Stimulated activated CD8-positive, alpha-beta memory T cell treated with anti-CD3 and anti-CD28 coated beads, Interleukin-15, amount 100 ng/mL, for 48 hours (primary cell): ENCODE results near the gene HSD17B4.
"Not testable (repeated sequence)": the region's sequence is repeated elsewhere in the genome, so short reads cannot be mapped to it uniquely, and the experiment has no call there.

Experiments
- DNase-seq, 2 donors: peaks; one replicate each; pipeline ENCODE4 v3.0.0-alpha.2; 2020; ENCODE audit warnings: low read depth in 2 of 2

Gene HSD17B4

DNA sequence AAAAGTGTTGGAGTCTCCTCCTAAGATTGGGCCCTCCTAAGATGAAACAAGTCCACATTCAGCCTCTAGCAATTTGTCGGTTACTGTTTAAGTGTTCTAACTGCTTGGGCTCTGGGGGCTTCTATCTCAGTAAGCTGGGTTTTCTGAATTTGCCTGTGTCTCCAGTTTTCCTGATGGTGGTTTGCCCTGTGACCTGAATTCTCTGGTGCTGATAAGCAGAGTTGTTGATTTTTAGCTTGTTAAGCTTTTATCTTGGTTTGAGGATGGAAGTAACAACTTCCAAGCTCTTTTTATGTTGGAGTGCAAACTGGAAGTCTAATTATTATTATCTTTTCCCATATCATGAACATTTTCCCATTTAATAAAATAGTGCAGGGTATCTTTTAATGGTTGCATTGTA, 30.9 kb downstream of the HSD17B4 start:
- DNase-seq: no peak

DNA sequence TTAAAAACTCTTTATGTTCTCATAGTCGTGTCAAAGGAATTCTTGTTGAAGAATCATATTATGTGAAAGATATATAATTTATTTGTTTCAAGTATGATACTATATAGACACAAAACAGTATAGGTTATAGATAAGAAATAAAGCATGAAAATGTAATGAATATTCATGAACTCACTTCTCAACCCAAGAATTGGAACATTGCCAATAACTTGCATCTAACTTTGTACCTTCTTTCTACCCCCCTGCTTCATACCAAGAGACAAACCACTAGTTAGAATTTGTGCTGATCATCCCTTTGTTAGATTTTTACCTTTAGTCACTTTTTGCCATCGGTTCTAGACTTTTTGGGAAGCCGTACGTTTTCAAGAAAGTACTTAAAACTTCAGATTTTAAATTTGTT, 32.6 kb downstream of the HSD17B4 start:
- no peak for DNase-seq

DNA sequence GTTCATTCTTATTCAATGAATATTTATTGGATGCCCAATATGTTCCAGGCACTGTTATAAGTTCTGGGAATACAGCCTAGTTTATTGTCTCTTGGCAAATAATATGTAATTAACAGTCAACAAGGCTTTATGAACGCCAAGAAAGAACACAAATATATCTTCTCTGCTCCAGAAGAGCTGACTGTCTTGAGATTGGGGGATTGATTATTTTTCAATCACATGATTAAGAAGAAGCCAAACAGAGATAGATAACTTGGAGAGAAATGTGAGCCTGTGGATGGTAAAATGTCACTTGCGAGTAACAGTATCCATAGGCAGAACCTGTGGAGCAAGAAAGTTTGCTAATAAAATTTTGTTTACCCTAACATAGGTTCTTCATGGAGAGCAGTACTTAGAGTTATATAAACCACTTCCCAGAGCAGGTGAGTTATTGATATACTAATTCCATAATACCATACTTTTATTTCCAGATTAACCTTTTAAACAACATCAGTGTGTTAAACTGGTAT, 49.4 kb downstream of the HSD17B4 start:
- no peak for DNase-seq

DNA sequence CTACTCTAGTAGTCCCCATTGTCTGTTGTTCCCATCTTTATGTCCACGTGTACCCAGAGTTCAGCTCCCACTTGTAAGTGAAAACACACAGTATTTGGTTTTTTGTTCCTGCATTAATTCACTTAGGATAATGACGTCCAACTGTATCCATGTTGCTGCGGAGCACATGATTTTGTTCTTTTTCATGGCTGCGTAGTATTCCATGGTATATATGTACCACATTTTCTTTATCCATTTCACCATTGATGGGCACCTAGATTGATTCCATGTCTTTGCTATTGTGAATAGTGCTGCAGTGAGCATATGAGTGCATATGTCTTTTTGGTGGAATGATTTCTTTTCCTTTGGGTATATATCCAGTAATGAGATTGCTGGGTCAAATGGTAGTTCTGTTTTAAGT, 51.6 kb downstream of the HSD17B4 start:
- not testable (repeated sequence) for DNase-seq

DNA sequence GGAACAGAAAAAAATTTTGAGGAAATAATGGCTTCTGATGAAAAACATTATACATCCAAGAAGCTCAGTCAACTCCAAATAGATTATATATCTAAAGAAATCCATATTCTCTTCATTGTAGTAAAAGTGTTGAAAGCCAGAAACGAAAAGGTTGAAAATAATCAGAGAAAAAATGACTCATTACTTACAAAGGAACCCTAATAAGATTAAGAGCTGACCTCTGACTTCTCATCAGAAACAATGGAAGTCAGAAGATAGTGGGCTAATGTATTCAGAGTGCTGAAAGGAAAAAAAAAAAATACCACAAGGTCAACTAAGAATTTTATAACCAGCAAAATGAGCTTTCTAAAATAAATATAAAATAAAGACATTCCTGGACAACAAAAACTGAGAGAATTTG, 60.0 kb downstream of the HSD17B4 start:
- DNase-seq: no peak

DNA sequence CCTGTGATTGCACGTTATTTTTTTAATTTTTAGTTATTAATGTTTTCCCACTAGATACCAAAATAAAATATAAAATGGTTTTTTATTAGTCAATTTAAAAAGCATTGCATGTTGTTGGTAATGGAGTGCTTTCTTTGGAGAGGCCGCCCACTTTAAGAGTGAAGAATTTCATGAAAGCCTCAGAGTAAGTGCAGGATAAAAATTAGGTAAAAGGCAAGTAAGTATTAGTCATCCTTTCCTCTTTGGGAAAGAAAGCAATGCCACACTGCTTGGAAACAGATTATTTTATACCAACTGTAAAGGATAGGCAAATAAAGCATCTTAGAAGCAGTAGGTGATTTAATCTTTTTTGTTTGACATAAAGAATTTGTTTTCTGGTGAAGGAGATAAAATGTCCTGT, 62.9 kb downstream of the HSD17B4 start:
- no peak for DNase-seq

DNA sequence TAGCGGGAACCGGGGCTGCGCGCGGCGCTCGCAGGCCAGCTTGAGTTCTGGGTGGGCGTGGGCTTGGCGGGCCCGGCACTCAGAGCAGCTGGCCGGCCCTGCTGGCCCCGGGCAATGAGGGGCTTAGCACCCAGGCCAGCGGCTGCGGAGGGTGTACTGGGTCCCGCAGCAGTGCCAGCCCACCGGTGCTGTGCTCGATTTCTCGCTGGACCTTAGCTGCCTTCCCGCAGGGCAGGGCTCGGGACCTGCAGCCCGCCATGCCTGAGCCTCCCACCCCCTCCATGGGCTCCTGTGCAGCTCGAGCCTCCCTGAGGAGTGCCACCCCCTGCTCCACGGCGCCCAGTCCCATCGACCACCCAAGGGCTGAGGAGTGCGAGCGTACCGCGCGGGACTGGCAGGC, 64.8 kb downstream of the HSD17B4 start:
- not testable (repeated sequence) for DNase-seq

DNA sequence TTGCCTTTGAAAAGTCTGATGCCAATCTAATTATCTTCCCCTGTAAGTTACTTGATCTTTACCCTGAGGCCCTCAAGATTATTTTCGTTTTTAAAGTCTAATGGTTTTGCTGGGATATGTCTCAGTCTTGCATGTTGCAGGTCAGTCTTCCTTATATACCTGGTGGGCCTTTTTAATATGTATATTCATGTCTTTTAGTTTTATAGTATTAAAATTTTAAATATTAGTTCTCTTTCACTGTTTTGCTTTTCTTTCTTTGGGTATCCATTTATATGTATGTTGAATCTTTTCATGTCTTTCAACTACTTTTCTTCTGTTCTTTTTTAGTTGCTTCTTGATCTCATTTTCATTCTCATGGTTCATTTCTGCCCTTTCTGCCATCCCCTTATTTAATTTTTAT, 68.9 kb downstream of the HSD17B4 start:
- no peak for DNase-seq

DNA sequence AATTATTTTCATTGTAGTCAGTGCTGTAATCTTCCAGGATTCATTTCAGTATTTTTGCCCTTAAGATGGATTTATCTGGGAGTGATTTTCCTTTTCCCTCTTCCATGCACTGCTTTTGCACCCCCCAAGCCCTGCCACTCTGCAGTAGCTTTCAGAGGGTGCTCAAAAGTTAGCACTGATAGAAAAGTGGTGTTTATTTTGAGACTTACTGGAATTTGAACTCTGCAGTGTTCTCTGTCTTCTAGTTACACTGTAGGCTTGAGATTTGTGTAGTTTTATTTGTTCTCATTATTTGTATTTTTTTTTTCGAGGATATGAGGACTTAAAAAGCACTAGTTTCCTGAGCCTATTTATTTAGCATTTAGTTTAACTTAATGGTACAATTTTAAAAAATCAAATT, 70.5 kb downstream of the HSD17B4 start:
- no peak for DNase-seq

DNA sequence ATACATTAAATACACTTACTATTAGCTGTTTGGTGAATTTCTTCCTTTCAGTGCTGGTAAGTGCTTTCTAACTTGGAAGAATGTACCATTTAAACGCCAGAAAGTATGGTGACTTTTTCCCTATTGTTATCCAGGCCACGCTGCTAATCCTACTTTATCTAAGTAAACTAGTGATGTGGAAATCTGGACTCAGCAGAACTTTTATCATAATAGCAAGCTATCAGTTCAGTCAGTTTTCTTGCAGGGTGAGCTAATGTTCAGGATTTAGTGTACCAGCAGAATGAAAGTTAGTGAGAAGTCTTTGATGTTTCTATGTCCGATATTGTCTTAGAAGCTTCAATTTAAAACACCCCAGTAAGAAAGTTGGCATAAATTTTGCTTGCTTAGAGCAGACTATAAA, 72.2 kb downstream of the HSD17B4 start:
- DNase-seq: no peak

DNA sequence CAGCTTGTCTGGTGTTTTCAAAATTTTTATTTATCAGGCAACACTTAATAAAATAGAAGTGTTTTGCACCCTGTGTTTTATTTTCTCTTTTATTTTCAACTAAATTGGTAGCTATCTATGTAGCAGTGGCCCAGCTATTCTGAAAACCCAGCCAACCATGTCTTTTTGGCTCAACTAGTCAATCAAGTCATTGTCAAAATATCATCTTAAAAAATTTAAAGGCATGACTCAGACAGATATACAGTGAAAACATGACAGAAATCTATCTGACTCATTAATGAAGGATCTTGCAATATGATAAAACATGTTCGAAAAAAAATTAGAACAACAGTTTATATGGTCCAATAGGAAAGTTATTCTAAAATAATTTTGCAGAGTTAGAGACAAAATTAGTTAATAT, 75.1 kb downstream of the HSD17B4 start:
- no peak for DNase-seq

DNA sequence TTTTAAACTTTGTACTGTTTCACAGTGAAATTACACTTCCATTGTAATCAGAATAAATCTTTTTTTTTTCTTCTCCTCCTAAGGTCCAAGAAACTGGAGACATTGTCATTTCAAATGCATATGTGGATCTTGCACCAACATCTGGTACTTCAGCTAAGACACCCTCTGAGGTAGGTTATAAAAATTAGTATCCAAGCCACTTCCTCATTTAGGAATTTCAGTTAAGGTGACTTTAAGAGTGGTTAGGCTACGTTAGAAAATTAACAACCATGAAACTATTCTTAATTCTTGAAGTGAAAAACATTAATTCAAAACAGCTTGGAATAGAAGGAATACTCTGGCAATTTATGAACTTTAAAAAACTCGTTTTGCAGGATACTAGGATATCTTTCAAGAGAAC, 77.5 kb downstream of the HSD17B4 start:
- DNase-seq: no peak

DNA sequence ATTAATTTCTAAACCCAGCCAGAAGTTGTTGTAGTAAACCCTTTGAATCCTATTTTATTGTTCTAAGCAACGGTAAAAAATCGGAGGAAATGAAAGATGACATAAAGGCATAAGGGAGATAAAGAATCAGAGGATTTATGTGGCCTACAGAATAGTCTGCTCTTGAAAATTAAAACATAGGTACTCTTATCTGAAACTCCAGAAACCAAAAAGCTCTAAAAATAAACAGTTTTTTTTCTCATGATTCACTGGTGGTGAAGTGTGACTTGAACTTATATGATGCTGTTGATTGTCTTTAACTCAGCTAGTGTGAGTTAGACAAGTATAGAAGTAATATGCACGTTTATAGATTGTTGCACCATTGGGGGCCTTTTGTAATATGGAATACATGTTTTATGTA, 80.3 kb downstream of the HSD17B4 start:
- no peak for DNase-seq

DNA sequence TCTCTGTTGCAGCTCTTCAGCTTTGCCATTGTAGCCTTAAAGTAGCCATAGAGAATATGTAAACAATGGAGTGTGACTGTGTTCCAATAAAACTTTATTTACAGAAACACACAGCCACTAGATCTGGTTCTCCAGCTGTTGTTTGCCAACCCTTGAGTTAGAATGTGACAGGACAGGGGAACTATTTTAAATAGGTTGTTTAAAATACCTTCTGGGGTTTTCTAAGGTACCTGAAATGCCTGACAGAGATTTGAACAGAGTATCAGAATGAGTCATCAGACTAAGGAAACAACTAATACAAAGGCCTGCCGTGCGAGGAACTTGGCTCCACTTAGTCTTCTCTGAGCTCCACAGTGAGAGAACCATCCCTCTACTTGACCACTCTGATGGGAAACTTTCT, 85.4 kb downstream of the HSD17B4 start:
- no peak for DNase-seq

DNA sequence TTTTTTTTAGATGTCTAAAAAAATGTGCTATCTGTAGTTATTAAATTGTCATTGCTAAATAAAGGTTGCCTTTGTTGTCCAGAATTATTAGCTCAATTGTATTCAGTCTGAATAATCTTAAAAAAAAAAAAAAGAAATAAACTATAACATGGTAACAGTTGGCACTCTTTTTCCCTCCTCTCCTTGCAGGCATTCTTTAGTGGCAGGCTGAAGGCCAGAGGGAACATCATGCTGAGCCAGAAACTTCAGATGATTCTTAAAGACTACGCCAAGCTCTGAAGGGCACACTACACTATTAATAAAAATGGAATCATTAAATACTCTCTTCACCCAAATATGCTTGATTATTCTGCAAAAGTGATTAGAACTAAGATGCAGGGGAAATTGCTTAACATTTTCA, 89.4 kb downstream of the HSD17B4 start:
- no peak for DNase-seq

DNA sequence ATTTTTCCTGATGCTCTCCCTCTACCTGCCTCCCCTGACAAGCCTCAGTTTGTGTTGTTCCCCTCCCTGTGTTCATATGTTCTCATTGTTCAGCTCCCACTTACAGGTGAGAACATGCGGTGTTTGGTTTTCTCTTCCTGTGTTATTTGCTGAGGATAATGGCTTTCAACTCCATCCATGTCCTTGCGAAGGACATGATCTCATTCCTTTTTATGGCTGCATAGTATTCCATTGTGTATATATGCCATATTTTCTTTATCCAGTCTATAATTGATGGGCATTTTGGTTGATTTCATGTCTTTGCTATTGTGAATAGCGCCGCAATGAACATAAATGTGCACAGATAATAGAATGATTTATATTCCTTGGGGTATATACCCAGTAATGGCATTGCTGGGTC, 99.5 kb downstream of the HSD17B4 start:
- no peak for DNase-seq

DNA sequence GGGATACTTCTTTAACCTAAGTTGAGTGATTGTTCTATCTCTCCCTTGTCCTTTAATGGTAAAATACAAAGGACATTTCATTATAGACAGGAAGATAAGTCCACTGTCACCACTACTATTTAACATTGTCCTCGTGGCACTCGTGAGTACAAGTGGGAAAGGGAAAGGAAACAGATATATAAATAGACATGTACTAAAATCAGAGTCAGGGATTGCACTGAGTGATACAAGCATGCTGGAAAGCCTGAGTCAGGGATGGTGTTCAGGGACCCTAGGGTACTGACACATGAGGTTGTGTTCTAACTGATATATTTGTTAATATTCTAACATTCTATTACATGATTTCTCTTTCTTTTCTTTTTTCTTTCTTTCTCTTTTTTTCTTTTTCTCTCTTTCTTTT, 102.3 kb downstream of the HSD17B4 start:
- DNase-seq: no peak

DNA sequence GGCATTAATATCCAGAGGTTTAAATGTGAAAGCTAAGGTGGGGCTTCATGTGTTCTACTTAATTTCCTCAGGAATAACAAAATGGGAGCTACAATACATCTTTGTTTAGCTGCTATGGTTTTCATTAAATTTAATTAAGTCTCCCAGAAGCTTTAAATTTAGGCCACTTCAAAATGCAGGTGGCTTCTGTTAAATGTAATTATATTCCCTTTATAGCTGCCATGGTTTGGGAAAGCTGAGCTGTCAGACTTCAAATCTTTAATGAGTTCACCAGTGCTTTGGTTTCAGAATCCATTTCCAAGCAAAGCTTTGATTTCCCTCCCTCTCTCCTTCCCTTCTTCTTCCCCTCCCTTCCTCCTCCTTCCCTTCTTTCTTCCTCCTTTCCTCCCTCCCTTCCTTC, 118.6 kb downstream of the HSD17B4 start:
- DNase-seq: no peak

DNA sequence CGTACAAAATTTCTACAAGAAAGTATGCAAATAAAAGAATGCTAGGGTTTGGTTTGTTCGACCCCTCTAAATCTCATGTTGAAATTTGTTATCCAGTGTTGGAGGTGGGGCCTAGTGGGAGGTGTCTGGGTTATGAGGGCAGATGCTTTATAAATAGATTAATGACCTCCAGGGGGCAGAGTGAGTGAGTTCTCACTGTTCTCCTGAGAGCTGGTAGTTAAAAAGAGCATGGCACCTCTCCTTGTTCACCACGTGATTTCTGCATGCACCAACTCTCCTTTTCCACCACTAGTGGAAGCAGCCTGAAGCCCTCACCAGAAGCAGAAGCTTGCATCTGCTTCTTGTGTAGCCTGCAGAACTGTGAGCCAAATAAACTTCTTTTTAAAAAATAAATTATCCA, 126.6 kb downstream of the HSD17B4 start:
- DNase-seq: no peak

DNA sequence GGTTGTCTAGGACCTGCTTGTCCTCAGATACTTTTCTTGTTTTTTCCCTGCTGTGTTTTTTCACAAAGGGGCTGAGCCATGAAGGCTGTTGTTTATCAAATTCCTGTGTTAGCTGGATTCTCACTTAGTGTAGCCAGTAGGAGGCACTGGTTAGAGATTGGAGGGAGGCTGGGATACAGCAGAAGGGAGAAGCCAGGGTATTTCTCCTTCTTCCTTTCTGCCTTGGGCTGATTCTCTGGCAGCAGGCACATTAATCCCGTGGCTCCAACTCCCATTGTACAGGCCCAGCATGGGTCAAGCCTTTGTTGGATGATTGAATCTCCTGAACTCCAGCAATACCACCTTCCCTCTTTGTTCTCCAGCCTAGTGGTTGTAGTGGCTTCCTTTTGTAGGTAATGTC, 130.7 kb downstream of the HSD17B4 start:
- DNase-seq: no peak

DNA sequence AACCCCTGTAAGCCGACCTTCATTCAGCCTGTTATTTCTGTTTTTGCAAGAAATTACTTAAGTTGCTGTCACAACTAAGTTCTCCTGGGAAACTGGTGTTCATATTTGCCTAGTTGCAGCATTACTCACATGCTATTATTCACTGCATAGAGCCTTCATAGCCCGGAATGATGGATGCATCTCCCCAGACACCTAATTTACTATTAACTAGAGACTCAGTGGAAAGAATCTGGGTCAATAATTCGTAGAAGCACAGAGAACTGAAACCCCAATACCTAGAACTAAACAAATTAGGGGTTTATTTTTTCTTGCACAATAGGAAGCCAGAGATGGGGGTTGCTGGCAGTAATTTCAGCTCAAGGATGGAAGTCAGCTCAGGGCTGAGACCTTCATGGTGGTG, 131.4 kb downstream of the HSD17B4 start:
- no peak for DNase-seq
